Epithelial cell of esophagus (primary cell): ENCODE results near the gene INHBE.
A peak's percentile ranks its signal among the peaks of the same experiment; 100 is the strongest.

Experiments
- DNase-seq: peaks from one replicate; pipeline ENCODE4 v3.0.0; 2010; ENCODE audit warnings: low read depth
- H3K4me3 ChIP-seq: 2 replicates; pipeline ENCODE4 v1.5.1; 2011; ENCODE audit warnings: mild to moderate bottlenecking, low read length, control low read depth
- TF ChIP-seq, protein P1 (sequence below): IDR thresholded peaks from 2 replicates; pipeline ENCODE4 v1.5.1; 2011; ENCODE audit warnings: low read depth, mild to moderate bottlenecking, low read length, control low read depth, inconsistent platforms; ENCODE audit not compliant: insufficient read depth; ENCODE audit errors: missing control alignments

The INHBE gene

DNA sequence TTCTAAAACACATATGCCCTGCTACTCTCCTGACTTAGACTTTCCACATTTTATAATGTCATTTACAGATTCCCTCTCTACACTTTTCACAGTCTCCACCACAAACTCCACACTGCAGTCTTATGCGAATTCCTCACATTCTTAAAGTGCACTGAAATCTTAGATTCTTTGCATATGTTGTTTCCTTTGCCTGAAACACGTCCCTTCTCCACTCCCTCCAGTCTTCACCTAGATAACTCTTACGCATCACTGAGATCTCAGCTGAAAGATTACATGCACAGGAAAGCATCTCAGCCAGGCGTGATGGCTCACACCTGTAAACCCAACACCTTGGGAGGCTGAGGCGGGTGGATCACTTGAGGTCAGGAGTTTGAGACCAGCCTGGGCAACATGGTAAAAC, 28.4 kb downstream of the INHBE start:
- no peak overlapping the region for H3K4me3 ChIP-seq
- TF ChIP-seq, protein P1, sequence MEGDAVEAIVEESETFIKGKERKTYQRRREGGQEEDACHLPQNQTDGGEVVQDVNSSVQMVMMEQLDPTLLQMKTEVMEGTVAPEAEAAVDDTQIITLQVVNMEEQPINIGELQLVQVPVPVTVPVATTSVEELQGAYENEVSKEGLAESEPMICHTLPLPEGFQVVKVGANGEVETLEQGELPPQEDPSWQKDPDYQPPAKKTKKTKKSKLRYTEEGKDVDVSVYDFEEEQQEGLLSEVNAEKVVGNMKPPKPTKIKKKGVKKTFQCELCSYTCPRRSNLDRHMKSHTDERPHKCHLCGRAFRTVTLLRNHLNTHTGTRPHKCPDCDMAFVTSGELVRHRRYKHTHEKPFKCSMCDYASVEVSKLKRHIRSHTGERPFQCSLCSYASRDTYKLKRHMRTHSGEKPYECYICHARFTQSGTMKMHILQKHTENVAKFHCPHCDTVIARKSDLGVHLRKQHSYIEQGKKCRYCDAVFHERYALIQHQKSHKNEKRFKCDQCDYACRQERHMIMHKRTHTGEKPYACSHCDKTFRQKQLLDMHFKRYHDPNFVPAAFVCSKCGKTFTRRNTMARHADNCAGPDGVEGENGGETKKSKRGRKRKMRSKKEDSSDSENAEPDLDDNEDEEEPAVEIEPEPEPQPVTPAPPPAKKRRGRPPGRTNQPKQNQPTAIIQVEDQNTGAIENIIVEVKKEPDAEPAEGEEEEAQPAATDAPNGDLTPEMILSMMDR = no peak
- DNase-seq = no peak

DNA sequence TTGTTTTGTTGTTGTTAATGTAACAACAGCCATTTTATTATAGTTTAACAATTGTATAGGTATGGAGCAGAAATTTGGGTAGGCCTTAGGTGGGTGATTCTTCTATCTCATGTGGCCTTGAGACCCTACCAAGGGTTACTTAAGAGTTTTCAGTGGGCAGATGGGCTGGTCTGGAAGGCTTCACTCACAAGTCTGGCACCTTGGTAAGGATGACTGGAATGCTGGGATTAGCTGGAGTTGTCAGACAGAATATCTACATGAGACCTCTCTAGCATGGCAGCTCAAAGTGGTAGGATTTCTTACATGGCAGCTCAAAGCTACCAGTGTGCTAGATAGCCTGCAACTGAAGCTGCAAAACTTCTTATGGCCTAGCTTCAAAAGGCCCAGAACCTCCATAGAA, 30.6 kb downstream of the INHBE start:
- no peak for DNase-seq
- TF ChIP-seq, protein P1 = no peak
- H3K4me3 ChIP-seq = no peak overlapping the region

DNA sequence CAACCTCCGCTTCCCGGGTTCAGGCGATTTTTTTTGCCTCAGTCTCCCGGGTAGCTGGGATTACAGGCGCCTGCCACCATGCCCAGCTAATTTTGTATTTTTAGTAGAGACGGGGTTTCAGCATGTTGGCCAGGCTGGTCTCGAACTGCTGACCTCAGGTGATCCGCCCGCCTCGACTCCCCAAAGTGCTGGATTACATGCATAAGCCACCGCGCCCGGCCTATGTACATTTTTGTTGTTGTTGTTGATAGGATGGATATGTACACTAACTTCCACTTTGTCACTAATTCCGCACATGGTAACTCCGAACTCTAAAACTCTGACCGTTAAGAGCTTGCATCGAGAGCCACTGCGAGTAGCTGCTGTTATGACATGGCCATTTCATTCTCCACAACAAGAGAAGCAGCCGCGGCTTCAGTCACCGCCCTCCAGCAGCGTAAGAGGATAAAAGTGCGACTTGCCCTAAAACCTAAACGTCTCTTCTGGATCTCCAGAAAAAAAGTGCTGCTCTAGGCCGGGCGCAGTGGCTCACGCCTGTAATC, 32.0 kb downstream of the INHBE start:
- TF ChIP-seq, protein P1 = no peak
- no peak for DNase-seq
- peak overlapping the region; percentile 28 for H3K4me3 ChIP-seq

DNA sequence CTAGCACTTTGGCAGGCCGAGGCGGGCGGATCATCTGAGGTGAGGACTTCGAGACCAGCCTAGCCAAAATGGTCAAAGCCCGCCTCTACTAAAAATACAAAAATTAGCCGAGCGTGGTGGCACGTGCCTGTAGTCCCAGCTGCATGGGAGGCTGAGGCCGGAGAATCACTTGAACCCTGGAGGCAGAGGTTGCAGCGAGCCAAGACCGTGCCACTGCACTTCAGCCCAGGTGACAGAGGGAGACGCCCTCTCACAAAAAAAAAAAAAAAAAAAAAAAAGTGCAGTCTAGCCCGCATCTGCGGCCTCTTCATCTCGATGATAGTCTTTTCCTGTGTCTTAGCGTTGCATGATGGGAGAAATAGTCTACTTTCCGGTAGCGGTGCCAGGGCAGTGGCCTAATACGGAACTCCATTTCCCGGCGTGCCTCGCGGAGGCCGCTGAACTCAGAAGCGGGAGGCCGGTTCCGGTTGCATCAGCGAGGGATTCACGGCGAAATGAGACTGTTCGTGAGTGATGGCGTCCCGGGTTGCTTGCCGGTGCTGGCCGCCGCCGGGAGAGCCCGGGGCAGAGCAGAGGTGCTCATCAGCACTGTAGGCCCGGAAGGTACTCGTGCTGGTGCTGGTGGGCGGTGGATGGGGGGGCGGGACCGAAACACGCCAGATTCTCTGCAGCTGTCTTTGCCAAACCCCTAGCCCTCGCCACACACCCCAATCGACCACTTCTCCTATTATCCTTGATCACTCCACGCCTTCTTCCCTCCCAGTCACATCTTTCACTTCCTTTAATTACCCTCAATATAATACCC, 32.7 kb downstream of the INHBE start, which contains the start of gene MARS1:
TSS of gene MARS1 (plus strand) at position 472 of the 805 bp plus-strand sequence. CDS start at position 495, 23 bp downstream.
- DNase-seq = peak; percentile 98
- TF ChIP-seq, protein P1 = no peak
- peak within 1 kb of the TSS; percentile 90 for H3K4me3 ChIP-seq

DNA sequence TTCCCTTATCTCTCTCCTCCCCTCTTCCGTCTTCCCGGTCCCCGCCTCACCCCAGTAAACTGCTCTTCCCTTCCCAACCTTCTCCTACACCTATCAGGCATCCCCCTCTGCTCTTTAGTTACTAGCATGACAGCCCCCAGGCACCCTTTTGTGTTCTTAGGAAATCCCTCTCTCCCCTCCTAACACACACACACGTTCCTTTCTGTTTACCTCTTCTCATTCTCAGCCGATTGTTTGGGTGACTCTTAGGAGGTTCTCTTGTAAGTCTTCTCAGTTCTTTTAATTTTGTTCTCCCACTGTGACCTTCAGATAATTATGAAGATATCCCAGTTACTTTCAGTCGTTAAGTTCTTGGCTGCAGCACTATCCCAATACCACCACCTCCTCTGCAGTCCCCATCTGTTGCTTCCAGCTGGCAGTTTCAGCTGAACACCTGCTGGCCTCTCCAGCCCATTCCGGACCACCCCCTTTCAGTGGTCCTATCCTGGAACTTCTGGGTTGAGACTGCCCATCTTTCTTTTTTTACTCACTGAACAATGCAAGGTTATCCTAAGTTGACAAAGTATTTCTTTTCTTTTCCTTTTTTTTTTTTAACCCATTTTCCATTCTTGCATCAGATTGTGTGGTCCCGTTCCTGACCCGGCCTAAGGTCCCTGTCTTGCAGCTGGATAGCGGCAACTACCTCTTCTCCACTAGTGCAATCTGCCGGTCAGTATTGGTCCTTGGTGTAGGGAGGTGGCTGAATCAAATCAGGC, 33.5 kb downstream of the INHBE start:
- peak overlapping the region; percentile 90 for H3K4me3 ChIP-seq
- DNase-seq = no peak
- TF ChIP-seq, protein P1 = no peak

DNA sequence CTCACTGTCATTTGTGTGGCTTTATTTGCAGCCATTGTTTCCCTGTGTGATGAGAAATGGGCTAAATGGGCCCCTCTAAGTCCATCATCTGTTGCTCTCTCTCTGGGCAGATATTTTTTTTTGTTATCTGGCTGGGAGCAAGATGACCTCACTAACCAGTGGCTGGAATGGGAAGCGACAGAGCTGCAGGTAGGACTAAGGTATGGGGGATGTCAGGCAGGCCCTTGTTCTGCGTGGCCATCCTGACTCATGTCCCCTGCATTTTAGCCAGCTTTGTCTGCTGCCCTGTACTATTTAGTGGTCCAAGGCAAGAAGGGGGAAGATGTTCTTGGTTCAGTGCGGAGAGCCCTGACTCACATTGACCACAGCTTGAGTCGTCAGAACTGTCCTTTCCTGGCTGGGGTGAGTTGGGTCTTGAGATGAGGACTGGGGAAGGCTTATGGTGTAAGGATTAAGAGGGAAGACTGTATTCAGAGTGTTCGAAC, 34.1 kb downstream of the INHBE start:
- TF ChIP-seq, protein P1 = no peak
- H3K4me3 ChIP-seq = peak overlapping the region; percentile 90
- no peak for DNase-seq
